ENCODE measurements around the gene PLA1A.

DNA sequence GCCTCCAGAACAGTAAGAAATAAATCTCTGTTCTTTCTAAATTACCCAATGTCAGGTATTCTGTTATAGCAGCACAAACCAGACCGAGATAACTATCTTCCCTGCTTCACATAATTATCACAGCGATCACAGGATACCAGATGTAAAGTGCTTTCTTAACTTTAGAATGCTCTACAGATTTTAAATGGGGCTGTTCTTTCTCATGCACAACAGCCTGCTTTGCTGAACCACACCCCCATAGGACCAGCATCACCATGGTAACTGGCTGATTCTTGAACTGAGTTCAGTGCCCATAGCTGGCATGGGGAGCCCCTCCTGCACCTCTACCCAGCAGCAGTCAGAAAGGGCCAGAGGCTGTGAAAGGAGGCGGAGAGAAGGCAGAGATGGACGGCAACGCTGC is 46.1 kb upstream of the PLA1A start:
- TF ChIP-seq CTCF (IDR thresholded peaks at IDR 0.05) (no peak), SMC3 (IDR thresholded peaks at IDR 0.05; ENCODE audit: low read depth, low read length) (no peak), POLR2AphosphoS5 (IDR thresholded peaks at IDR 0.05; ENCODE audit: low read depth, low read length) (no peak), RAD21 (IDR thresholded peaks at IDR 0.05; ENCODE audit: low read length) (no peak), GABPA (IDR thresholded peaks at IDR 0.05; ENCODE audit: low read depth) (no peak), YY1 (IDR thresholded peaks at IDR 0.05; ENCODE audit: low read depth) (no peak), TCF12 (IDR thresholded peaks at IDR 0.05) (no peak), EZH2phosphoT487 (IDR thresholded peaks at IDR 0.05; ENCODE audit: borderline replicate concordance, low read depth) (no peak), TAF1 (IDR thresholded peaks at IDR 0.05; ENCODE audit: borderline replicate concordance, low read depth, low read length) (no peak), ELF1 (IDR thresholded peaks at IDR 0.05) (no peak)
- TF ChIP-seq, protein P1, sequence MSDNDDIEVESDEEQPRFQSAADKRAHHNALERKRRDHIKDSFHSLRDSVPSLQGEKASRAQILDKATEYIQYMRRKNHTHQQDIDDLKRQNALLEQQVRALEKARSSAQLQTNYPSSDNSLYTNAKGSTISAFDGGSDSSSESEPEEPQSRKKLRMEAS (IDR thresholded peaks at IDR 0.05; ENCODE audit: low read depth): no peak
